ENCODE measurements around the gene C10orf143.
"Not testable (repeated sequence)": the region's sequence is repeated elsewhere in the genome, so short reads cannot be mapped to it uniquely, and the experiment has no call there.

Gene C10orf143

DNA sequence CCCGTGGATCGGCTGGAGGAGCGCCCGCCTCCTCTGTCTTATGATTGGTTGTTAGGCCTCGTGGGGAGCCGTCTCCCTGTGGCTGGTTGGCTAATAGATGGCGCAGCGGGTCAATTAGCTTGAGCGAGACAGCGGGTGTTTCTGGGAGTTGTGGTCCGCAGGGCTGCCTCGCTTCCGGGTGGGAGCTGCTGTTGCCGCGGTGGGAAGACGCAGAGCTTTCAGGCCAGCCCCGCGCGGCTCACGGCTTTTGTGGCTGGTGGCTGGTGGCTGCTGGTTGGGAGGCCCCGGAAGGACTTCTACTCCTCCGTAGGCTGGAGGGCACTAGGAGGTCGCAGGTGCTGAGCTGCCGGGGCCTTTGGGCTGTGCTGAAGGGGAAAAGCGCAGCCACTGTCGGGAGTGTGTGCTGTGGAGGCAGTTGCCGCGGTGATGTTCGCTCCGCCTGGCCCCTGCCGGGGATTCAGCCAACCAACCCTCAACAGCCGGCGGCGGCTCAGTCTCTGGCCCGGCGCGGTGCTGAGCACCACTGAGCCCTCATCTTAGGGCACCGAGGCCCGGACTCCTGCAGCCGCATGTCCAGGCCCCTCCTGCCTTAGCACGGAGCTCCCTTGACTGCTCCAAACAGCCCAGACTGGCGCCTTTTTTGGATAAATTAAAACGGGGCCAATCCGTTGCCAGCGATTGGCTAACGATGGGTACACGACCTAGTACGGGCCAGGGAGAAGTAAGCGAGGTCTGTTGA is 652 bp upstream of the C10orf143 start:
- peak; percentile 97 for DNase-seq (ENCODE audit: low spot score)

DNA sequence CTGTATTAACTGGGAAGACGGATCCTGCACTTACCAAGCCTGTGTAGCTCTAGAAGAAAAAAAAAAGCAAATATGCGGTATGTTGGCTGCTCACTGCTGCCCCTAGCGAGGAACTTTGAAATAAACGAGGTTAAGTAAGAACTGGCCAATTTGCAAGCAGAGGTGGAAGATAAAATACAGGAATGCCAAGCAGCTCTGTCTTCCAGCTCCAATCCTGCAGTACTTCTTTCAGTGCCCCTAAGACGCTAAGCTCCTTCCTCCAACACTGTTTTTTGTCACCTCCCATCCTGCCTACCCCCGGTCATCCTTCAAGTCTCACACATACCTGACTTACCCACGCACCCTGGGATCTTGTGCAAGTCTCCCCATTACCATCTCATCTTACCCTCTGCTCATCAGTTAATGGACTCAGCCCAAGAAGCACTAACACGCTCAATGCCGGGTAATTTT is 809 bp downstream of the C10orf143 start:
- DNase-seq (ENCODE audit: low spot score): peak; percentile 84

DNA sequence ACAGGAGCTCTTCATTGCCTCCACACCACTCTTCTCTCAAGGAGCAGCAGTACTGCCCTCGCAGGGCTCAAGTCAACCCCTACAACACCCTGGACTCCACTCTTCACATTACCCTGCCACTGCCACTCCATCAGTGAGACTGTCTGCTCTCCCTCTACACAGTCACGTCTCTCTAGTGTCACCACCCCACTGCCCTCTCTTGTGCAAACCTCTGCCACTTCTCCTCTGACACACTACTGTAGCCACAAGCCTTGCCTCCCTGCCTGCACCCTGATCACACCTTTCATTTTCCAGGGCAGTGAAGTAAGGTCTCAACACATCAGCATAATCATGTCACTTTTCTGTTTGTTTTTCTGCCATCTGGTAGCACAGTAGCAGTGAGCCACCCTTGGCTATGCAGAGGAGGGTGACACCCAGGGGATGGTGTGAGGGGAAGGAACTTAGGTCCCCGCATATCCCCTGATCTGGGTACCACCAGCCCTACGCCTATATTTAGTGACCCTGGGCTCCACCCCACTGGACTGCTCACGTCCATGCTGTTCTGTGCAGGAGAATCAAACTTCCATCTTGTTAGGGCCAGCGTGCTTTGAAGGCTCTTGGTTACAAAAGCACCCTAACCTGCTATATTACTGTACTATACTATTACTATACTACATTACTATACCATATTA is 1.6 kb downstream of the C10orf143 start:
- no peak for DNase-seq (ENCODE audit: low spot score)

GRCh38 chr10:130108146-130108545 is 2.5 kb downstream of the C10orf143 start:
- not testable (repeated sequence) for DNase-seq (ENCODE audit: low spot score)

DNA sequence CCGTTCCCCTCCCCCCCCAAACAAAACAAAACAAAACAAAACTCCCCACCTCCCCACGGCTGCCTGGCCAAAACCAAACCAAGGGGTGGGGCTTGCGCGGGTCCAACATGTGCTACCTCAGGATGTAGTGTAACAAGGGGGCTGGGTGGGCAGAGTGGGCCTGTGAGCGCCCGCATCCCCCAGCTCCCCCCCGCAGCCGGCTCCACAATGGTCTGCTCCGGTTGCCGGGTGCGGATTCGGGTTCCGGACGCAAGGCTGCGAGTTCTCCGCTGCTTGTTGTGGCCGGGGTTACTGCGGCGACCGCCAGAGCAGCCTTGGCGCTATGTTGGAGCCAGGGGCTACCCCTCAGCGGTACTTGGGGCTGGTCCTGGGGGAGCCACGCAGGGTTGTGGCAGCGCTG is 4.9 kb downstream of the C10orf143 start:
- no peak for DNase-seq (ENCODE audit: low spot score)

DNA sequence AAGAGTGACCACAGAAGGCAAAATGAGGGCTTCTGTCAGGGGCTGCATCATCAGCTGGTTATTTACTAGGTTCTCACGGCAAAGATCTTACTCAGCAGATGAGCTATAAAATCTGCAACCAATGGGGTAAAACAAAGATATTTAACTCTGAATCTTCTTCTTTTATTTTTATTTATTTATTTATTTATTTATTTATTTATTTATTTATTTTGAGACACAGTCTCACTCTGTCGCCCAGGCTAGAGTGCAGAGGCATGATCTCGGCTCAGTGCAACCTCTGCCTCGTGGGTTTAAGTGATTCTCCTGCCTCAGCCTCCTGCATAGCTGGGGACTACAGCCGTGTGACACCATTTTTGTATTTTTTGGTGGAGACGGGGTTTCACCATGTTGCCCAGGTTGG is 11.3 kb downstream of the C10orf143 start:
- no peak for DNase-seq (ENCODE audit: low spot score)

GRCh38 chr10:130090565-130090964 is 20.1 kb downstream of the C10orf143 start:
- not testable (repeated sequence) for DNase-seq (ENCODE audit: low spot score)

GRCh38 chr10:130080461-130080814 is 30.2 kb downstream of the C10orf143 start:
- no peak for DNase-seq (ENCODE audit: low spot score)

DNA sequence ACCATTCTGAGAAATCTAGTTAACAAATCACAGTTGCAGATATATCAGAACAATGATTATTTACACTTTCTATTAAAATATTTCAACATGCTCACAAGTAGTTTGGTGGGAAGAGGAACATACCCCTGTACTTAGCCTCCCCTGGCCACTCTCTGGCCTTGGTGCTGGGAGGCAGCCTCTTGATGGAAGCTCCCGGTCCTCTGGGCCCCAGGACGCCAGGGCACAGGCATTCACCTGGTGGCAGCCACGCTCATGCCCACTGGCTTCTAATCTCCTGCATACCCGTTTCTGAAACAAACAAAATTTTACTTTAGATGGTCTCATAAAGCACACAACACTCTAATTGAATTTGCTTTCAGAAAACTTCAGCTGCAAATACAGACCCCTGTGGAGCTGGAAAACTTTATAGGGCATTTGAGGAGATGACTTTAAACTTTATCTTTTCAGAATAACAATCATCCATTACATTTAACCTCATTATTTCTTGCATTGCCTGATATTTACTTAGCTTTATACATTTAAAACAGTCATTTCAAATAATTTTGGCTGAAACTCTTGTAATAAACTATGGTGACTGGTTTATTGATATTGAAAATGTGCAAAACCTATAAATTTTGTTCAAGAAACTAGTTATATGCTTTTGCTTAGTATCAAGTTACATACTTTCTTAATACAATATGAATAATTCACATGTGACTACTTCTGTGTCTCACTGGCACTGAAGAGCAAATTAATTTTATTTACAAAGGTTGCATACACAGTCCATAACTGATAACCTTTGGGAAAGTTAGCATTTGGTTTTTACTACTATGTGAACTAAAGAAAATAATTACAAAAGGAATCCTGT is 30.8 kb downstream of the C10orf143 start:
- no peak for DNase-seq (ENCODE audit: low spot score)

GRCh38 chr10:130078120-130078519 is 32.5 kb downstream of the C10orf143 start:
- no peak for DNase-seq (ENCODE audit: low spot score)

- DNase-seq (ENCODE audit: low spot score): no peak
Measured at GRCh38 chr10:130076681-130077080, 33.9 kb downstream of the C10orf143 start.

GRCh38 chr10:130074639-130075038 is 36.0 kb downstream of the C10orf143 start:
- no peak for DNase-seq (ENCODE audit: low spot score)

- no peak for DNase-seq (ENCODE audit: low spot score)
Measured at GRCh38 chr10:130073912-130074311, 36.7 kb downstream of the C10orf143 start.

DNA sequence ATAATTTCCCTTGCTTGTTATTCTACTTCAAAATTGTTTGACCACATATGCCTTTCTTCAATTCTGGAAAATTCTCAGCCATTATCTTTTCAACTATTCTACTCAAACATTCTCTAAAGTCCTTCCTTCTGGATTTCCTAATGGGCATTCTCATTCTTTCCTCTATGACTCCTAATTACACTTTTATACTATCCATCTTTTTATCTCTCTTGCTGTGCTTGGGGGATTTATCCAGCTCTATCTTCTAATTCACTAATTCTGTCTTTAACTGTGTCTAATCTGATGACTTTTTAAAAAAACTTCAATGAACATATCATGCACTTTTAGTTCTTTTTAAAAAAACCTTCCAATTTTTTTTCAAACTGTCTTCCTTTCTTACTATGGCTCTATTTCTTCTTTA is 38.4 kb downstream of the C10orf143 start:
- DNase-seq (ENCODE audit: low spot score): no peak

- no peak for DNase-seq (ENCODE audit: low spot score)
Measured at GRCh38 chr10:130067893-130068292, 42.7 kb downstream of the C10orf143 start.

GRCh38 chr10:130066743-130067142 is 43.9 kb downstream of the C10orf143 start:
- no peak for DNase-seq (ENCODE audit: low spot score)

GRCh38 chr10:130065251-130065650 is 45.4 kb downstream of the C10orf143 start:
- DNase-seq (ENCODE audit: low spot score): no peak

DNA sequence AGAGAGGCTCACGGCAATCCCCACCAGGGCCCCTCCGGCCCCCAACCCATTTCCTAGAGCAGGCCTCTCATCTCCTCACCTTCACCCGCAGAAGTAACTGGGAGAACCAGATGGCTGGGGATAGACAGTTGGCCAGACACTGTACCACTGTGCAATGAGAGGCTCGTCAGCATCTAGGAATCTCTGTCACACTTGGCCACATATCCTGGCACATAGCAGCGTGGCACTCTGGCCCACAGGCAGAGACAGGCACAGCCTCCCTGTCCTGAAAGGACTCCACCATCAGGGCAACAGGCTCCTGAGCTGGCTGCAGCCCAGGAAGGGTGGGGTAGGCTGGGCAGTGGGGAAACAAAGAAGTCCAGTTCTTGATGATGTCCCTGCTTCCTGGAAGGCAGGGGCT is 45.8 kb downstream of the C10orf143 start:
- no peak for DNase-seq (ENCODE audit: low spot score)

DNA sequence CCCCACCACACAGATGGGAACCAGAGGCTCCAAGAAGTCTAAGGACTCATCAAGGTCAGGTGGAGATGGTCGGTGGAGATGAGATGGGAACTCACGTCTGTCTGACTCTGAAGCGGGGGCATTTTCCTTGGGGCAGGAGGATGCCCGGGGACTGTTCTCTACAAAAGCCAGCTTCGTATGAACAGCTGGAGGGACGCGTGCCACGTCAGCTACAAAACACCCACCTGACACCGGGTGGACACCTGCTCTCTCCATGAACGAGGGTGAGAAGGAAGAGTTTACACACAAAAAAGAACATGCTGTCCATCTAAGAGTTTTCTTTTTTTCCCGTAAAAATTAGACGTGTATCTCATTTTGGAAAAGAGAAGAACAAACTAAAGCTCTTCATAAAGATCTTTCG is 47.7 kb downstream of the C10orf143 start:
- no peak for DNase-seq (ENCODE audit: low spot score)

GRCh38 chr10:130062201-130062600 is 48.4 kb downstream of the C10orf143 start:
- DNase-seq (ENCODE audit: low spot score): no peak

- DNase-seq (ENCODE audit: low spot score): no peak
Measured at GRCh38 chr10:130061760-130062159, 48.9 kb downstream of the C10orf143 start.

DNA sequence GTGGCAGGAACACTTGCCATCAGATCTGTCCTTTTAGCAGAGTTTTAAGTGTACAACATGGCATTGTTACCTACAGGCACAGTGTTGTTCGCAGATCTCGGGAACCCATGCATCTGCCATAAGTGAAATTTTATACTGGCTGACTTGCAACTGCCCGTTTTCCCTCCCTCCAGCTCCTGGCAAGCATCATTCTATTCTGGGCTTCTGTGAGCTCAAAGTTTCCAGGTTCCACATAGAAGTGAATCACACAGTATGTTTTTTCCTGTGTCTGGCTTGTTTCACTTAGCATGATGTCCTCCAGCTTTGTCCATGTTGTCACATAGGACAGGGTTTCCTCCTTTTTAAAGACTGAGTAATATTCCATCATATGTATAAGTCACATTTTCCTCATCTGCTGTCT is 56.6 kb downstream of the C10orf143 start:
- no peak for DNase-seq (ENCODE audit: low spot score)

DNA sequence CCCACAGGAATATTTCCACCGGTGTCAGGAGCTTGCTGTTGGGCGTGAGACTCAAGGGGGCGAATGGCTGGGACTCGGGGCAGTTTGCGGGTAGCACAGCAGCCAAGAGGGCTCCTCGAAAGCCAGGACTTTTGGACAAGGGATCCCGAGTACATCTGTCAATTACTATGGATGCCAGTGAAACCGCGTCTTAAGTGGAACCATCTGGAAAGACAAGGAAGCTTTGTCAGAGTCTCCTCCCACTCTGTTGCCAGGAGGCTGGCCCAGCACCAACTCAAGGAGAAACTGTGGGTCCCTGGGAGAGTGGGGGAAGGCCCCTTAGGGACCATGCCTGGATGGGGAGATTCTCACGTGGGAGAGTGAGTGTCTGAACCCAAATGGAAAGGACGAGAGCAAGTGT is 57.1 kb downstream of the C10orf143 start:
- DNase-seq (ENCODE audit: low spot score): no peak
